Duodenal mucosa (tissue), 2 donors: ENCODE results near the gene COMP.

Experiments
- H3K27ac ChIP-seq: one replicate; pipeline ENCODE4 v1.7.0; 2013; ENCODE audit warnings: low read depth, low read length
- H3K27me3 ChIP-seq, 2 donors: one replicate each; pipeline ENCODE4 v1.7.0; 2013; ENCODE audit warnings: low read length in 2 of 2, control low read depth in 1 of 2; ENCODE audit not compliant: insufficient read depth in 2 of 2, control insufficient read depth in 1 of 2
- H3K36me3 ChIP-seq, 2 donors: one replicate each; pipeline ENCODE4 v1.7.0; 2013; ENCODE audit warnings: low read length in 2 of 2, control low read depth in 1 of 2; ENCODE audit not compliant: insufficient read depth in 2 of 2, control insufficient read depth in 1 of 2
- H3K4me1 ChIP-seq, 2 donors: one replicate each; pipeline ENCODE4 v1.7.0; 2013; ENCODE audit warnings: low read length in 2 of 2, control low read depth in 1 of 2; ENCODE audit not compliant: insufficient read depth in 2 of 2, control insufficient read depth in 1 of 2
- H3K4me3 ChIP-seq, 2 donors: one replicate each; pipeline ENCODE4 v1.7.0; 2013; ENCODE audit warnings: low read length in 2 of 2, low read depth in 1 of 2
- H3K9ac ChIP-seq, 2 donors: one replicate each; pipeline ENCODE4 v1.7.0; 2013; ENCODE audit warnings: low read length in 2 of 2, low read depth in 1 of 2
- H3K9me3 ChIP-seq, 2 donors: one replicate each; pipeline ENCODE4 v1.7.0; 2013; ENCODE audit warnings: low read length in 2 of 2, control low read depth in 1 of 2; ENCODE audit not compliant: control insufficient read depth in 1 of 2

Gene COMP

DNA sequence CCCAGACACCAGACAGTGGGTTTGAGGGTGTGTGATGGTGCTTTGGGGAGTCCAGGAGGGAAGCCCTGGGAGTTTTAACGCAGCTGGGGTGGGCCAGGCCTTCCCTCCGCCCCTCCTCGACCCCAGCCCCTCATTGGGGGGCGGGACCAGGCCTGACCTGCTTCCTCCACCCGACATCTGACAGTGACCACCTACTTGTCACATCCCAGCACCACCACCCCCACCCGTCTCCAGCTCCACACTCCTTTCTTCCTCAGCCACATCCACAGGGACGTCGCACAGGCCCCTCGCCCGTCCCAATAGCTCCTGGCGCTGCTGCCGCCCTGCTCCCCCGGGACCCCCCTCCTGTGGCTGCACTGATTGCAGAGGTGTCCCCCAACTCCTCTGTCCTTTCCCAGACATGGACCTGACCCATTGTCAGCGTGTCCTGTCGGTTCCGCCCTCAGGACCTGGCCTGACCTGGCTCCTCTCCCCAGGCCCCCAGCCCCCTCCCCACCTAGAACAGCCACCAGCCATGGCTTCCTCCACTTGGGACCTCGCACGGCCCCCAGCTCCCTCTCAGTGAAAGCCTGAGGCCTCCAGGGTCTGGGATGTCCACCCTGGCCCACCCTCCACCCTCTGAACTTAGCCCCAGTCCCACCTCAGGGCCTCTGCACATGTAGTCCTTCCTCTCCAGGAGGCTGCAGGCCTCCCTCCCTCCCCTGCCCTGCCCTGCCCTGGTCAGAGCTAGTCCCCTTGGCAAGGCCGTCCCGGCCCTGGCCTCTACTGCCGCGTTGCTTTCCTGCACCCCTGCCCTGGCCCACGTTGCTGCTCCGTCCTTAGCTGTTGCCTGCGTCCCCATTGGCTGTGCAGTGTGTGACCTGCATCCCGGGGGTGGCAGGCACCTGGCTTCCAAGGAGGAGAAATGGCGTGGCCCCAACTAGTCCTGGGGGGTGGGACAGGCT, 30.4 kb downstream of the COMP start:
- no peaks in the 10 kb centered on the region for H3K27me3 ChIP-seq
- no peaks in the 10 kb centered on the region for H3K9me3 ChIP-seq
- peaks cover 0 to 4% of the 10 kb centered on the region in 2 donors for H3K36me3 ChIP-seq
- H3K4me1 ChIP-seq, result peaks cover 10 to 20% of the 10 kb centered on the region in 2 donors
- no peak overlapping the region for H3K9ac ChIP-seq
- no peak overlapping the region for H3K27ac ChIP-seq
- H3K4me3 ChIP-seq, result no peak overlapping the region

DNA sequence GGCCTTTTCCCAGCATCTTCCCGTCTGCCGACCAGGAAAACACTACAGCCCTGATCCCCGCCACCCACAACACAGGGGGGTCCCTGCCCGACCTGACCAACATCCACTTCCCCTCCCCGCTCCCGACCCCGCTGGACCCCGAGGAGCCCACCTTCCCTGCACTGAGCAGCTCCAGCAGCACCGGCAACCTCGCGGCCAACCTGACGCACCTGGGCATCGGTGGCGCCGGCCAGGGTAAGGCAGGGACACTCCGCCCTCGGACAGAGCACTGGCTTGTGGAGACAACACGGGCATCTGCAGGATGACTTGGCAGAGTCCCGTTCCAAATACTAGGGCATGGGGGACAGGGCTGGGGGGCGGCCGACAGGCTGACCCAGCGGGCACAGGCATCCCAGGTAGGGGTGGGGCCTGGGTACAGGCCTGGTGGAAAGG, 31.1 kb downstream of the COMP start:
- Histone ChIP-seq H3K9me3 (no peaks in the 10 kb centered on the region), H3K4me3 (no peak overlapping the region), H3K27ac (no peak overlapping the region), H3K36me3 (peaks cover 0 to 4% of the 10 kb centered on the region in 2 donors), H3K9ac (no peak overlapping the region), H3K4me1 (peaks cover 7 to 16% of the 10 kb centered on the region in 2 donors), H3K27me3 (no peaks in the 10 kb centered on the region)

DNA sequence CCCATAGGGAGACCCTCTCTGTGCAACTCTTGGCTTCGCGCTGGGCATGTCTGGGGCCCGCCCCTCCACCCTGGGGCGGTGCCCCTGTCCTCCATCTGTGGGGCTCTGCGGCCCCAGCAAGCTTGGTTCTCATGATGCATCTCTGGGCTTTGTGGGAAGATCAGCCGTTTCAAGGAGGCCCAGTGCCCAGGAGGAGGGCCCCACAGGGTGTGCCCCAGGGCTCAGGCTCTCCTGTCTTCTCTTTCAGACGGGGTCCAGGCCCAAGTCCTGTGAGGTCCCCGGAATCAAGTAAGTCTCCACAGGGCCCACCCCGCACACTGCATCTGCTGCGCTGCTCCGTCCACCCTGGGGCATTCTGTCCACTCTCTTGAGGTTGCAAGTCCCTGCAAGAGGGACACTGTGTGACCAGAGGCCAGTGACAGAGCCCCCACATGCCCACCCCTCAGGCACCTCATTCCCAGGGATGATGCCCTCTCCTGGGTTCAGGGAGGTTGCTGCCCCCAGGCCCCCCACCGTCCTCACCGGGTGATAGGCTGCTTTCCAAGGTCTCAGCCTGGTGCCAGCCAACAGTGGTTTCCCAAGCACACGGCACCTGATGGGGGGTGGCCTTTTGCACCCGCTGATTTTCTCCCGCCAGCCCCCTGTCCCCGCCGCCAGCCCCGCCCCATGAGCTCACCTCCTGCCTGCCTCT, 31.7 kb downstream of the COMP start:
- H3K9ac ChIP-seq, result no peak overlapping the region
- no peak overlapping the region for H3K27ac ChIP-seq
- peaks cover 0 to 4% of the 10 kb centered on the region in 2 donors for H3K36me3 ChIP-seq
- H3K4me3 ChIP-seq, result no peak overlapping the region
- H3K4me1 ChIP-seq, result peaks cover 5 to 11% of the 10 kb centered on the region in 2 donors
- H3K27me3 ChIP-seq, result no peaks in the 10 kb centered on the region
- no peaks in the 10 kb centered on the region for H3K9me3 ChIP-seq

DNA sequence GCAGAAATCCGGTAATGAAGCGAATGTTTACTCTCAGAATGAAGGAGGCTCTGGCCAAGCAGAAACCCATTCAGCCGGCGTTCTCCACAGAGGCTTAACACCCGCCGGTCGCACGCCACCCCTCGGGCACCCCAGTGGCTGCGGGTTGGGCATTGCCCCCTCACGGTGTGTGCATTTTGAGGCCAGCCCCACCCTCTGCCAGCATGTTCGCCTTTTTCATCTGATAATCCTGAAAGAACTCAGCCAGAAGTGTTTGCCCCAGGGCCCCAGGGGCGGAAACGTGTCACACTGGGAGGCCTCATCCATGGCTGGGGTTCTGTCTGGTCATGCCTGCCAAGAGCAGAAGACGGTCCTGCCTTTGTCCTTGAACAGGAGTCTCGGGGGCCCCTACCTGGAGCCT, 34.2 kb downstream of the COMP start:
- no peak overlapping the region for H3K4me3 ChIP-seq
- no peak overlapping the region for H3K27ac ChIP-seq
- H3K9ac ChIP-seq, result no peak overlapping the region
- no peaks in the 10 kb centered on the region for H3K9me3 ChIP-seq
- no peaks in the 10 kb centered on the region for H3K27me3 ChIP-seq
- peaks cover under 1 to 1% of the 10 kb centered on the region in 2 donors for H3K4me1 ChIP-seq
- peaks cover 0 to 4% of the 10 kb centered on the region in 2 donors for H3K36me3 ChIP-seq

DNA sequence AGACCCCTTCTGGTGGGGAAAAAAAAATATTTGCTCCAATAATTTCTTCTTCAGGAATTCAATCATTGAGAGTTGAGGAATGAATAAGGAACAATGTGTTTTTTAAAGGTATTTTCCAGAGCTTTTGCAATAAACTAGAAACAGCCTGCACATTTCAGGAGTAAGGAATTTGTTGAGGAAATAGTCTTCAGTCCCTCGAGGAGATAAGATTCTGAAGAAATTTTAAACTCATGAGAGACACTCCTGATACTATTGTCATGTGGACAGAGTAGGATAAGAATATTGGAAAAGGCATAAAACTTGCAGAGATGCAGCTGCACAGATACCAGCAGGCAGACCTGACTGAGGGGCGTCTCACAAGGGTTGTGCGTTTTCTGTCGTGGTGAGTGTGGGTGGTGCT, 36.6 kb downstream of the COMP start:
- H3K4me3 ChIP-seq, result no peak overlapping the region
- no peaks in the 10 kb centered on the region for H3K27me3 ChIP-seq
- H3K9me3 ChIP-seq, result no peaks in the 10 kb centered on the region
- H3K9ac ChIP-seq, result no peak overlapping the region
- no peak overlapping the region for H3K27ac ChIP-seq
- H3K4me1 ChIP-seq, result no peaks in the 10 kb centered on the region
- H3K36me3 ChIP-seq, result peaks cover 0 to 10% of the 10 kb centered on the region in 2 donors

DNA sequence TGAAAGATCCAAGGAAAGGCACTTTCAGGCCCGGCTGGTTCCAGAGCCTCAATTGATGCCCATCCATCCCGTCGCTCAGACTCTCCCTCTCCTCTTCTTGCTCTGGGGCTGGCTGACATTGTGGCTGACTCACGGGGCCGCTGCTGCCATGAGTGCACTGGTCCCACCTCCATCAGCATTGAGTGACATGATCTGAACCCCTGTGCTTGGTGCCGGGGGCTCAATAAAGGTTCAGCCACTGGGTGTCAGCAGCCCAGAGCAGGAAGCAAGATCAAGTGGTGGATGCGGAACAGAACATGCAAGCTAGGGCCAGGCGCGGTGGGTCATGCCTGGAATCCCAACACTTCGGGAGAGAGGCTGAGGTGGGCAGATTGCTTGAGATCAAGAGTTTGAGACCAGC, 39.5 kb downstream of the COMP start:
- Histone ChIP-seq H3K4me3 (no peak overlapping the region), H3K9me3 (no peaks in the 10 kb centered on the region), H3K4me1 (no peaks in the 10 kb centered on the region), H3K27me3 (no peaks in the 10 kb centered on the region), H3K36me3 (peaks cover 0 to 7% of the 10 kb centered on the region in 2 donors), H3K27ac (no peak overlapping the region), H3K9ac (no peak overlapping the region)

DNA sequence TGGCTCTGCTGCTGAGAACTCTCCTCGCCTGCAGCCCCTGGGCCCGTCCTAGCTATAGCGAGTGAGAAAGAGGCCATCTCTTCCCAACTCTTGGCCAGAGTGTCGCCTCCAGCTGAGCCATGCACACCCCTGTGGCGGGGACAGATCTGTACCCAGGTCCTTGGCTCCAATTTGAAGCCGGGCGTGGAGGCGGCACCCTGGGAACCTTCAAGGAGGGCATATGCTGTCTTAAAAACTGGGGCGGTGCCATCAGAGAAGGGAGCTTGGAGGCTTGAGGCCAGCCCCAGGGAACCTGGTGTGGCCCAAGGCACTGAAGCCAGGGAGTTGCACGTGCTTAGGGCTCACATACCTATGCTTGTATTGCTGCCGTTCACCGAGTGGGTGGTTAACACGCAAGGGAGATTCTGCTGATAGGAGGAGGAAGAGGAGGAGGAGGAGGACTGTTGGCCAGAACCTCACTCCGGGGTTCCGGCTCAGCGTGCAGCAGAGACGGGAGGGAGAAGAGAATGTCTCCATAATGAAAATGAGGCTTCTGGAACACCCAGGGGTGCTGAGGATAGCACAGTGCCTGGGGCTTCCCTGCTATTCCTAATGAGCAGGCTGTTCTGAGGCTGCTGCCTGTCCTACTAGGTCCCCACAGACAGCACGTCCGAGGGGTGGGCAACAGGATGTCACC, 40.7 kb downstream of the COMP start:
- no peaks in the 10 kb centered on the region for H3K4me1 ChIP-seq
- H3K4me3 ChIP-seq, result no peak overlapping the region
- H3K36me3 ChIP-seq, result peaks cover 0 to 6% of the 10 kb centered on the region in 2 donors
- no peak overlapping the region for H3K27ac ChIP-seq
- no peaks in the 10 kb centered on the region for H3K27me3 ChIP-seq
- H3K9me3 ChIP-seq, result no peaks in the 10 kb centered on the region
- H3K9ac ChIP-seq, result no peak overlapping the region

DNA sequence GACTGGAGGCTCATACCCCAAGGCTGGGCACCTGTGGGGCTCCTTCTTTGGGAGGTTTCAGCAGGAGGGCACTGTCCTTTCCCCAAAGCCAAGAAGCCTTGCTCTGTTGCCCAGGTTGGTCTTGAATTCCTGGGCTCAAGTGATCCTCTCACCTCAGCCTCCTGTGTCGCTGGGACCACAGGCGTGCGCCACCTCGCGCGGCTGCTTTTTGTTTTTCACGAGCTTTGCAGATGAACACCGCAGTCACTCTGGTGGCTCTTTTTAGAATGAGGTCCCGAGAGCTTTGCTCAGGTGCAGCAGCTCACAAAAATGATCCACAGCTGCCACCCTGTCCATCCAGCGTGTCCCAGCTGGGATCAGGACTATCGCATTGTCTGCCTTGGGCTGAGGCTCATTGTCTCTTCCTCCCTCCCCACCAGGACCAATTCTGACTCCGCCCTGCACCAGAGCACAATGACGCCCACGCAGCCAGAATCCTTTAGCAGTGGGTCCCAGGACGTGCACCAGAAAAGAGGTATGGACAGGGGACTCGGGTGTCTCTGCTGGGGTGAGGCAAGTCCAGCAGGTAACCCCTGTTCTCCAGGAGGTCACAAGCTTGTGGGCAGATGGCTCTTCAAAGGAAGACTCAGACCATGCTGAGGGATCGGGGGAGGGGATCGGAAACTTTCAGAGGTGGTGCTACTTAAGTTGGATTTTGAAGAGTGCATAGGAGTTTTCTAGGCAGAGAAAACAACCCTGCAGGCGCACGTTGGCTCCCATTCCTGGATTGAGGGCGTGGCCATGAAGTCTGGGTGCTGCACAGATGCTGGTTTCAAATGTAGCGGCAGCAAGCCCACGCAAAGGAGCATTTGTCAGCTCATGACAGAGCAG, 41.5 kb downstream of the COMP start:
- Histone ChIP-seq H3K27ac (no peak overlapping the region), H3K4me1 (no peaks in the 10 kb centered on the region), H3K36me3 (peaks cover 0 to 6% of the 10 kb centered on the region in 2 donors), H3K9ac (no peak overlapping the region), H3K27me3 (no peaks in the 10 kb centered on the region), H3K9me3 (no peaks in the 10 kb centered on the region), H3K4me3 (no peak overlapping the region)

DNA sequence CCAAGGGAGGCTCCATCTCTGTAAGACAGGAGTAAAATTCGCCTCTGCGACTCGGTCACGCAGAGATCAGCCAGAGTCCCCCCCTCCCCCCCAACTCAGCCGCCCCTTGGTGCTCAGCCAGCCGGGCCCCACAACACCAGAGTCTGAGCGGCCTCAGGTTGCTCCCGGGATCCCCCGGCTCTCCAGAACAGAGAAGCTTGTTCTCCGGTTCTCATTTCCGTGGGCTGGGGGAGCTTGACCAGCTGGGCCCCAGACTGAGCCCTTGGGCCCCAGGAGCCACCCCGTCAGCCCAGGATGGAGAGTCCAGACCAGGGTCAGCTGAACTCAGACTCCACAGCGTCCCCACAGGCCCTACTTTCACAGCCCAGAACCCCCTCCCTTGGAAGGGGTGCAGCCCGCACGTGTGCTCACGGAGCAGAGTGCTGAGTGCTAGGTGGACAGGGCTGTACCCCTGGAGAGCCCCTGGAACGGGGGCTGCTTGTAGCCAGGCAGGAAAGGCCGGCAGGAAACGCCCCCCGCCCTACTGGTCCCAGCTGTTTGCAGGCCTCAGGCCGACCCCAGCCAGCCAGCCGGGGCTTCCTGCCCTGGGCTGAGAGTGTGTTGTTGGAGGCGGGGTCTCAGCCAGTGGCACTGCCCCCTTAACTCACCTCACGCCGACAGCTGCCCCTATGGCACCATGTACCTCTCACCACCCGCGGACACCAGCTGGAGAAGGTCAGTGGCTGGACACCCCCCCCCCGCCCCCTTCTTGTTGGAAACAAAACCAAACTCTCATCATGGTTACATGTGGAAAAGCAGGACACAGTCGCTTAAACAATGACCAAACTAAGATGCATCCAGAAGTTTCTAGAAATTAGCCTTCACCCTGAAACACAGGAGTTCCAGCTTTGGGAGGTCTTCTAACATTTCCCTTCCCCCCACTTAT, 44.4 kb downstream of the COMP start:
- no peak overlapping the region for H3K4me3 ChIP-seq
- no peak overlapping the region for H3K27ac ChIP-seq
- no peaks in the 10 kb centered on the region for H3K9me3 ChIP-seq
- no peaks in the 10 kb centered on the region for H3K27me3 ChIP-seq
- peaks cover 12 to 21% of the 10 kb centered on the region in 2 donors for H3K4me1 ChIP-seq
- peaks cover 0 to 6% of the 10 kb centered on the region in 2 donors for H3K36me3 ChIP-seq
- H3K9ac ChIP-seq, result no peak overlapping the region
